Non-pigmented ciliary epithelial cell (primary cell): ENCODE measurements around the gene SMARCE1.
"Not testable (repeated sequence)": the region's sequence is repeated elsewhere in the genome, so short reads cannot be mapped to it uniquely, and the experiment has no call there.

Experiments used
- DNase-seq: peaks from one replicate; pipeline ENCODE4 v3.0.0-alpha.2; 2010; ENCODE audit warnings: low read depth

The SMARCE1 gene

DNA sequence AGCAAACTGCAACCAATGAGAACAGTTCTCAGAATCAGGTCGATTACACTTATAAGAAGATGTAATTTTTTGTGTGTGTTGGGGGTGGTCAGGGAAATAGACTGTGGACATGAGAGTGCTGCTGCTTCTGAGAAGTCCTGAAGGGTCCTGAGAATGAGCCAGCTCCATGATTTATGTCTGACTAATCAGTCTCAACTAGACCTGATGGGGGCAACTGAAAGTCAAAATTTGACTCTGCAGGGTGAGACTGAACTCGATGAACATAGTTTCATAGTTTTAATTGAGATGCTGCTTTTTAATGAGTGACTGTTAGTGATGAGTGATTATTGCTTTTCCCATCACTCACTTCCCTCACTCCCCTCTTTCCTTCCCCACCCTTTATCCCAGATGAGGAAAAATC is 37.3 kb downstream of the SMARCE1 start:
- DNase-seq = no peak

DNA sequence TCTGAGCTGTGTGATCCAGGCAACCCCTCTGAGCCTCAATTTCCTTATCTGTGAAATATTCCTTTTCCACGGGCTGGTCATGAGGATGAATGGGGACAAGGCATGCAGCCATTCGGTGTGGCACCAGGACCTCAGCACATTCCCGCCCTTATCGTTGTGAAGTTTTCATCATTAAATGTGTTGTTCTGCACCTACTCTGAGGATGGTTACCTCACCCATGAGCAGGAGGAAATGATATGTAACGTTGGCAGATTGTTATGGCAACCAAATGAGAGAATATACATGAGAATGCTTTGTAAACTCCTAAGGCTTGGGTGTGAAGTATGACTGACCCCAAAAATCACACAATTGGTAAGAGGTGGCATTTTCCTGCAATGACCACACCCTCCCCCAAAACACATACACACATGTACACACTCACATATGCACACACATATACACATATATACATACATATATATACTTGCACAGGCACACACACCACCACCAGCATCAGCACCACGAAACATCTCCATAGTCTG is 39.5 kb downstream of the SMARCE1 start:
- no peak for DNase-seq

DNA sequence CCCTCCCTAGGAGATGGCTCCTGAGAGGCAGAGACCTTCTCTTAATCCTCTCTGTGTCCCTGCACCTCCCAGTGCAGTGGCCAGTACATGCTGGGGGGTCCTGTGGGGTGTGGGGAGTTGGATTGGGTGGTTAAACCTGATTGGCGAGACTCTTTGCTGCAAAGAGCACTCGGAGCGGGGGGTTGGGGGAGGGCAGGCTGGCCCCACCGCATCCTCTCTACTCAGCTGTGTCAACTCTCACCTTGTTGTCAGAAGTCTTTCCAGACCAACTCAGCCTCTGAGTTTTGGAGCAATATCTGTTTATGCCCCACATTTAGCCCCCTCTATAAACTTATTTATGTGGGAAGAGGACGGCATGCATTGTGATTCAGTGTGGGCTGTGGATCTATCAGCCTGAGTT is 40.0 kb downstream of the SMARCE1 start:
- DNase-seq = no peak

DNA sequence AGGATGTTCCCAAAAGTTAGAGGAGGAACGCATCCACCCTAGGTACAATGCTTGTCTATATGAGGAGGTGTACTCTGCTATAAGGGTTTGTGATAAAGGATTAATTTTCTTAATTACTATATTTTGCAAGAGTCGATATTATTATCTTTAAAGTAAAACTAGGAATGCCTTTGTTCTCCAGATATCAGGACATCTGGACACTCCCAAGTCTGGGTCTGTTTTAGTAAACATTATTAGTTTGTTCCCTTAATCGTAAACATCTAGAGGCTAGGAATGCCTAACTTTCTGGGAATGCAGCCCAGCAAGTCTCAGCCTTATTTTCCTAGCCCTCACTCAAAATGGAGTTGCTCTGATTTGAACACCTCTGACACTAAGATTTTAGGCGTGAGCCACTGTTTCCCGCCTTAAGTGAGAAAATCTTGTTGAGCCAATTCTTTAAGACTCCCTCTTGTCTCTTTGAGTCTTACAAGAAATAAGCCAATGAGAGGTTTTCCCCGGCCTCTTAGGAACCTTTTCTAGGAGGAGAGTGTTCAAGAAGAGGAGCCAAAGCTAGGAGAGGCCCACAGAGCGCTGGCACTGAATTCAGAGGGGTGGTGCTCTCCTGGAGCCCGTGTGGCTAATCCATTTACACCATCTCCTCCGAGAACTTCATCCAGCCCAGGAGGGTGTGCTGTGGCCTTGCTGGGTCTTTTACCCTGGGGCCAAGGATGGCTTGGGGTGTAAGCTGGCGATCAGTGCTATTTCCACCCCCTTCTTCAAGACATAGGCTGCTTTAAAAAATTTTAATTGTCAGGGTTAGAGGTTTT is 40.9 kb downstream of the SMARCE1 start:
- no peak for DNase-seq

DNA sequence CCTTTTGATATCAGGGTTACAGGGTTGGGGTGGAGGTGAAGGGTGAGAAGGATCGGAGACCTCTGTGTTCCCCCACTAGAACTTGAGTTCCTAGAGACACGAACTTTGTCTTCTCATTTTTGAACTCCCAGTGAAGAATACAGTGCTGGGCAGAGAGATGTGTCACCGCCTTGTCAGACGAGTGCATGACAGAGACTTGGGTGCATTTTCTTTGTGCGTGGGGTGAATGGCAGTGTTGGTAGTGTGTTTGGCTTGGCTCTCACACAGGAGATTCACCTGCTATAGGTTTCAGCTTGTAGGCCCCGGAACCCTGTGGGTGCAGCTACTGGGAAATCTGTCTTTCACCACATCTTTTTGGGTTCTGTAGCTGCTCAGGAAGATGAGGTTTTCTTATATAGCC is 42.3 kb downstream of the SMARCE1 start:
- DNase-seq = no peak

DNA sequence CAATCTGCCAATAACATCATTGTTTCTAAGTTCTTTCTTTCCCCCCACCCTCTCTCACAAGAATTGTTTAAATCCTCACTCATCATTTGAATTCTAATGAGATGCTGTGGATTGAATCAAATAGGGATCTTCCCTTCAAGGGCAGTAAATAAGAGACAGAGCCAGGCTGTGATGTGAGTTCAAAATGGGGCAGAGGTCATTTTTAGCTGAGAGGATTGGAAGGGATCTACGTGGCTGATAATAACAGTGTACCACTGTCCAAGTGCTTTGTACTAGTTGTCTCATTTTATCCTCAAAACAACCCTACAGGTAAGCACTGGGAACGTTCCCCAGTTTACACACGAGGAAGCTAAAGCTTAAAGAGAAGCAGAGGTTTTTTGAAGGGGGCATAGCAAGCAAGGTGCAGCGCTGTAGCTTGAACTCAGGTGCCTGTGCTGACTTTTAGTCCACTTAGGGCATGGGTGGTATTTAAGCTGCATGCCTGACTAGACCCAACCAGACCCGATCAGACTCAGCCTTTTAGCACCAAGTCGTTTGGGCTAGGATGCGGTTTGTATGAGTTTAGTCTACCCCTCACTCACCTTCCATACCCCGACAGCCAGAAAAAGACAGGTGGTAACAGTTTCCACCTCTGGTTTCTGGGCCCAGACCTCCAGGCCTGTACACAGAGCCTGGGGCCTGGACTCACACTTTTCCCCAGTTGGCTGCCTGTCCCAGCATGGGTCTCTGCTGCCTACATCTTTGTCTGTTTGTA is 43.1 kb downstream of the SMARCE1 start:
- no peak for DNase-seq

DNA sequence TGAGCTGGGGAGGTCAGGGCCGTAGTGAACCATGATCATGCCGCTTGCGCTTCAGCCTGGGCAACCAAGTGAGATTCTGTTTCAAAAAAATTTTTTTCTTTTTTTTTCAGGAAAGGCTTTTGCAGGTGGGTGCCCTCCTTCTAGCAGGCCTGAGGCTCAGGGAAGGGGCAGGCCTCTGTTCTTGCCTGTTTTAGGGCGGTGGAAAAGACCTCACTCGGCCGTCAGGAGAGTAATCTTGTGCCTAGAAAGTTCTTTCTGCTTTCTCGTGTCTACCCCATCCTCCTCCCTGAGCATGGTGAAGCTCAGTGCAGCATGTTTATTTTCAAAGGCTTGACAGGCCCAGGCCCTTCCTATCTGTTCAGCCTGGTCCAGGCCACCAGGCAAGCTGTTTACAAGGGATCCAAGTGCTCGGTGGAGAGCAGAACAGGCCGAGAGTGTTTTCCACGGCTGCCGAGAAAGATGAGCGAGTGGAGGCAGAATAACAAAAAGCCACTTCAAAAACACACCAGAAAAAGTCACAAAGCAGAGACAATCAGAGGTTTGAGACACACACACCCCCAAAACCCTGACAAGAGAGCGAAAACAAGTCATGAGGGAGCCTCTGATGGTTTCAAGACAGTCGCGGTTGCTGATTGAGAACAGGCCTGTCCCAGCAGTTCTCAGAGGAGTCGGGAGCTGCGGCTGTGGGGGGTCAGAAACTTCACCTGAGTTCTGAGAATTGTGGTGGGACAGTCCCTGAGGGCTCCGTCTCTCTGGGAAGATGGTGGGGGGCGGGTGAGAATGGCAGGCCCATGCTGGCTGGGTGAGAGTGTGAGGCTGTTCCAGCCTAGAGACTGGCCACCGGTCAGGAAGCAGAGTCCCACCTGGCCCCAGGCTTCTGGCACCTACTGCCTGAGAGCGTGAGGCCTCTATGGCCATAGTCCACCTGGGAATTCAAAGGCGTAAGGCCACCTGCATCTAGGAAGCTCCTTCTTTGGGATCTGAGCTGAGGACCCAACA is 44.9 kb downstream of the SMARCE1 start:
- DNase-seq = no peak

DNA sequence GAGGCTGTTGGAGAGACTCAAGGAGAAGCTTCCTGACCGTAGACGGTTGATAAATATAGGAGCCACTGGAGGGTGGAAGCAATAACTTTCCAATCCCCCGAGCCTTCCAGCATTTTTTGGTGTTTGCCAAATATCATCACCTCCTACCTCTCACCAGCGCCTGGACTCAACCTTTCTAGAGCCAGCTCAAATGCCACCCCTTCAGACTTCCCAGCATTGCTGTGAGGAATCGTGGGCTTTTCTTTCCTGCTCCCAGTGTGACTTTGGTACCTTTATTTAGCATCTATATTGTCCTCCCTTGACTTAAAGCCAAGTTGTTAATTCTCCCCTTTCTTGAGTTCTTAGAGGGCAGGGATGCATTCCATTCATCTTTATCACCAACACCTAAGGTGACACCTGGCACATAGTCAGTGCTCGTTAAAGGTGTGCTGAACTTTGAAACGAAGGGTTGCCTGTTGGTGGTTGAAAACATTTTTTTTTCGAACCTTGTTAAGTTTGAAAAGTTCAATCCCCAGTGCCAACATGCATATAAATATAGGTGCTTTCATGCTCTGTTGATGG is 47.1 kb downstream of the SMARCE1 start:
- DNase-seq = no peak

DNA sequence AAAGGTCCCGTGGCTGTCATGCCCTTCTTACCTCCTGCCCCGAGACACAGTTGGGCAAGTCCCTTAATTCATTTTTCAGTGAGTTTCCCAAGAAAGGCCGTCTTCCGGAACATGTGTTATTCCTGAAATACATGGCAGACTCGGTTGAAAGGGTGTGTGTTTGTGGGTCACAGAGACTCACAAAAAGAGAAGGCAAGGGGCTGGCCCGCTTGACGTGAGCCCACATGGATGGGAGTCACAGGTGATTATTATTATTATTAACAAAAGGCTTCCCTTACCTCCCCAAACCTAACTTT is 48.2 kb downstream of the SMARCE1 start:
- no peak for DNase-seq

DNA sequence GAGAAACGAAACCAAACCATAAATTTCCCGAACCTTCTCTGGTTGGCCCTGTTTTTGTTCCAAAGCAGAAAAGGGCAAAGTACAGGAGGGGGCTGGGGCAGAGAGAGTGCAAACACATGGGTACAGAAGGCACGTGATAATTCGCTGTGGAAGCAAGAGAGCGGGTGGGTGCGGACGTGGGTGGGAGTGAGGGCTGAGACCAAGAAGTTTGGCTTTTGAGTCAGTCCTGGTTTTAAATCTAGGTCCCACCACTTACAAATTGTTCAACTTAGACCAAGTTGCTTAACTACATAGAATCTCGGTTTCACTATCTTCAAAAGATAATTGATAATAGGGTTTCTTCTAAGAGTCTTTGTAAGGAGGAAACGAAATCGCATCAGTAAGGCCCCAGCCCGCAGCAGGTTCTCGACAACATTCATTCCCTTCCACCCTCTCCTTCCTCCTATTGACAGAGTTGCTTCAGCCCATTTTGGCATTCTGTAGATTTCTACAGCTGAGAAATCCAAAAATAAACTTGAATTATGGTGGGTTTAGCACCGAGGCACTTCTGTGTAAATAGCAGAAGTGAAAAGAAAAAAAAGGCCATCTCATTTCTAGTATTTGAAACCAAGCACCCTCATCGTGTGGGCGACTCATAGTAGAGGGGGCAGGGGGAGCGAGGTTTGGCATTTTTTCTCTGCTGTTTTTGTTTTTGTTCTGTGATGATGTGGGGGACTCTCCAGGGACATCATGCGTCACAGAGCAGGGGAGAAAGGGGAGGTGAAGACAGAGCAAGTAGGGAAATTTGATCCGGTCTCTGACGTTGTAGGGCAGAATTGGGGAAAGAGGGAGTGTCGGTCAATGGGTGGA is 48.8 kb downstream of the SMARCE1 start:
- DNase-seq = no peak

DNA sequence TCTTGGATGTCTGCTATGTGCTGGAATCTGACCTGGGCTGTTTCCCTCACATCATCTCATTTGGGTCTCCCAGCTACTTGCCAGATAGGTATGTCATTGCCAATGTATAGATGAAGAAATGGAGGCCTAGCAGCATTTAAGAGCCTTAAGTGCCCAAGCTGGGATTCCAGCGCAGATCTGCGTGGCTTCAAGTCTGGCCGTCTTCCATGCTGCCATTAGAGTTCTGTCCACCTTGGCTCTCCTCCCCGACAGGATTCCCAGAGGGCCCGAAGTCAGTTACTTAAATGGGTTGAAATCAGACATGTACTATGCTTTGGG is 49.4 kb downstream of the SMARCE1 start:
- no peak for DNase-seq

DNA sequence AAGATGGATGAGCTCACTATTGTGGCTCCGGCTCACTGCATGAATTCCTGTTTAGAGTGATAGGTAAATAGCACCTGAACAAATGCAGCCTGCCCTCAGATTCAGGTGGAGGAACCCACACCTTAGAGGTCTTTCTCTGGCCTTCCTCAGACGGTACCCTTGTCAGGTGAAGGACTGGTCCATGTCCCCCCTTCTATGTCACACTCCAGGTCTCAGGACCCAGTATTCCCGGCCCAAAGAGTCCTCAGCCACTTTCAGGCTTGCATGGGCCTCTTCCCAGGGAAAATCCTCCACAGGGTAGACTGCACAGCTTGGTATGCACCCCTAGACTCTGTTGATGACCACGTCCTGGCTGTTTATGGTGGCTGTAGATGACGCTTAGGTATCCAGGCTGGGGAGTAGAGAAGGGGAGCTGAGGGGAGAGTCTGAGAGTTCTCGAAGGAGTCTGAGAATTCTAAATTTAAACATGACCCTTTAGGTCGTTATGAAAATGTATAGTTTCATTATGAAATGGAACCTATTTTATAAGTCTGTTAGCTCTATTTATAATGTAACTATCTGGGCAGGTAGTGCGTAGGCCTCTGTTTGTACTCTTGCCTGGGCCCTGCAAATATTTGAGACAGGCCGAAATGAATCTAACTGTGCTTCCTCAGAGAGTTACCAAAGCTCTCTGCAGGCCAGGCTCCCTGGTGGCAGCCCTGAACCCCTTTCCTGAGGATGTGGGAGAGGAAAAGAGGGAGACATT is 49.9 kb downstream of the SMARCE1 start:
- no peak for DNase-seq

DNA sequence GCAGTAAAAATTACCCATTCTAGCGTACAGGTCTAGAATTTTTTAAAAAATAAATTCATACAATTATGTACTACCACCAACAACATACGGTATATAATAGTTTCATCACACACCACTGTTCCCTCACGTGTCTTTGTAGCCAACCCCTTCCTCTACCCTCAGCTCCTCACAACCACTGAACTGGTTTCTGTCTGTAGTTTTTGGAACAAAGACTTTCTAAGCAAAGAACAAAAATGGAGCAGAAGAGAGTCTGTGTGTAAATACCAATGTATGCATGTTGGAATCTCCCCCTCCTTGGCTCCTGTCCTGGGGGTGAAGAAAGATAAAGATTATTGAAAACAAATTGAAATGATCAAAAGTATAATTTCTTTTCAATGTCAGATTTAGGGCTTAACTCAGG is 50.5 kb downstream of the SMARCE1 start:
- DNase-seq = no peak

DNA sequence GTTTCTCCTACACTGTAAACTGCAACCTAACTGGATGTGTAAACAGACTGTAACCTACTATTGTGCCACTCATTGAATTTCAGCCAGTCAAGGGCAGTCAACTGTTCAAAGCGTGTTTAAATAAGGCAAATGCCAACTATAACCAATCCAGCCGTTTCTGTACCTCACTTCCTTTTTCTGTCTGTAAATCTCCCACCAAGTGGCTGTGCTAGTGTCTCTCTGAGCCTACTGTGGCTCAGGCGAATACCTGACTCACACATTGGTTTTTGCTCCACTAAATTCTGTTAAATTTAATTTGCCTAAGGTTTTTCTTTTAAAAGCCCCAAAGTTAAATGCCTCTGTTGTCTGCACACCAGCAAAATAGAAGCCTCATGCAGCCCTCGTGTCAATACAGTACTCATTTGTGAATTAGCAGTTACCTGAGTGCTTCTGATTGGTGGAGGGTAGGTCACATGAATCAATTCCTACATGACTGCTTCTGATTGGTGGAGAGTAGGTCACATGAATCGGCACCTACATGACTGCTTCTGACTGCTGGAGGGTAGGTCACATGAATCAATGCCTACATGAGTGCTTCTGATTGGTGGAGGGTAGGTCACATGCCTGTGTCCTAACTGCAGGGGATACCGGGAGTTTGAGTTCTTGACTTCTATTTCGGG is 51.2 kb downstream of the SMARCE1 start:
- no peak for DNase-seq

DNA sequence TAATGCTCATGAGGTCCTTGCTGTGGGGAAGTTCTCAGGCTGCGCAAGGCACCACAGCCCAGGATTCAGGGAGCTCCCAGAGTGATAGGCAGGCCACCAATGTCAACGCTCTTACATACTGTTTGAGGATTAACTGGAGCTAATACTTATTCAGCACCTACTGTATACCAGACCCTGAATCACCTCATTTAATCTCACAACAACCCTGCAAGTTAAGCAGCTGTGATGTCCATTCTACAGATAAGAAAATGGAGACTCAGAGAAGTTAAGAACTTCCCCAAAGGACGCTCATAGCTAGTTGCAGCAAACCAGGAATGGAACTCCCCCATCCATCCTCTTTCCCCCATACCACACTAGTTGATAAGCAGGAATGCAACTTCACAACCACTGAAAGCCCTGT is 56.9 kb downstream of the SMARCE1 start:
- DNase-seq = no peak

DNA sequence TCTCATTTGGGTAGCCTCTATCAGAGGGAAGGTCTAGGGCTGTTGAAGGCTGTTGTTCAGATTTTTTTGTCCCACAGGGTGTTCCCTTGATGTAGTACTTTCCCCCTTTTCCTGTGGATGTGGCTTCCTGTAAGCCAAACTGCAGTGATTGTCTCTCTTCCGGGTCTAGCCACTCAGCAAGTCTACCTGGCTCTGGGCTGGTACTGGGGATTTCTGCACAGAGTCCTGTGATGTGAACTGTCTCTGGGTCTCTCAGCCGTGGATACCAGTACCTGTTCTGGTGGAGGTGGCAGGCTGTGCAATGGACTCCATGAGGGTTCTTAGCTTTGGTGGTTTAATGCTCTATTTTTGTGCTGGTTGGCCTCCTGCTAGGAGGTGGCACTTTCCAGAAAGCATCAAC is 59.1 kb downstream of the SMARCE1 start:
- no peak for DNase-seq

DNA sequence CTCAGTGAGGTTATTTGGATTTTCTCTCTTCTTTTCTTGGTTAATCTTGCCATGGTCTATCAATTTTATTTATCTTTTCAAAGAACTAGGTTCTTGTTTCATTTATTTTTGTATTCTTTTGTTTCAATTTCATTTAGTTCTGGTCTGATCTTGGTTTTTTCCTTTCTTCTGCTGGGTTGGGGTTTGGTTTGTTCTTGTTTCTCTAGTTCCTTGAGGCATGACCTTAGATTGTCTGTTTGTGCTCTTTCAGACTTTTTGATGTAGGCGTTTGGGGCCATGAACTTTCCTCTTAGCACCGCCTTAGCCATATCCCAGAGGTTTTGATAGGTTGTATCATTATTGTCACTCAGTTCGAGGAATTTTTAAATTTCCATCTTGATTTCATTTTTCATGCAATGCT is 61.4 kb downstream of the SMARCE1 start:
- DNase-seq = not testable (repeated sequence)

DNA sequence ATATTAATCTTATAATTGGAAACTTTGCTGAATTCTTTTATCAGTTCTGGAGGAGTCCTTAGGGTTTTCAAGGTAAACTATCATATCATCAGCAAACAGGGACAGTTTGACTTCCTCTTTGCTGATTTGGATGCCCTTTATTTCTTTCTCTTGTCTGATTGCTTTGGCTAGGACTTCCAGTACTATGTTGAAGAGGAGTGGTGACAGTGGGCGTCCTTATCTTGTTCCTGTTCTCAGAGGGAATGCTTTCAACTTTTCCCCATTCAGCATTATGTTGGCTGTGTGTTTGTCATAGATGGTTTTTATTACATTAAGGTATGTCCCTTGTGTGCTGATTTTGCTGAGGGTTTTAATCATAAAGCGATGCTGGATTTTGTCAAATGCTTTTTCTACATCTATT is 62.7 kb downstream of the SMARCE1 start:
- DNase-seq = not testable (repeated sequence)

DNA sequence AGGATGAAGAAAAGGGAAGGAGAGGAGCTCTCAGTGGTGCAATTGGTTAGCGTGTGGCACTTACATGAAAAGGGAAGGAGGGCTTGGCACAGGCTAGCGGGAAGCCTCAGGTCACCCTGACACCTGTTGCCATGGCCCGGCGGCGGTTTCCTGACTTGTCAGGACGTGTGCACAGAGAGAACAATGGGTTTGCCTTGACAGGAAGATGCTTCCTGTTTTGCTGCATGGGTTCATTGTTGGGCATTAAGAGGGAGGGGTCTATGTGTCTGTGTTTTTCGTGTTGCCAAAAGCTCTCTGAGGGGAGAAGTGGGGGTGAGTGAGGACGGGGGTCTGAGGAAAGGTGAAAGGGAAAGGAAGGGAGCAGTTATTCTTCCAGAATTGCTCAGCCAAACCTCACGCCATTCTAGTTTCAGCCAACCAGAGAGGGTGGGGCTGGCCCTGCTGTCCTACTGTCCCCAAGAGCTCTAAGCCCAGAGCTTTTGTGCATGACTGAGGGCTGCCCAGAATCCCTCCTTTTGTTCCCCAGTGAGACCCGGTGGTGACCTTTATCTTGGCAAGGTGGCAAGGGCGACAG is 65.2 kb downstream of the SMARCE1 start:
- no peak for DNase-seq

DNA sequence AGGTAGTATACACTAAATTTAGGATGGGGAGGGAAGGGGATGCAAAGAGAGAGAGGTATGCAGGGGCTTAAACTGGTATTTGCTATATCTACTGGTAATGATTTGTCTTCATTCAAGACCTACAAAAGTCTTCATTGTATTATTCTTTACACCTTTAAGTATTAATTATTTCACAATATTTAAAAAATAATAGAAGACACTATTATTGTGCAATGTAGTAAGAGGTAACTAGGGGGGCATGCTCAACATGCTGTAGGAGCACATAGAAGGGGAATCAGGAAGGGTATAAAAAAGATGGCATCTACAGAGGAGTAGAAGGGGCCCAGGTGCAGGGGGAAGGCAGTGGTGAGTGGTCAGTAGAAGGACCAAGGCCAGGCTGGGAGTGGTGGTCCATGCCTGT is 67.5 kb downstream of the SMARCE1 start:
- no peak for DNase-seq
